Measurements from ENCODE around the gene TMEM72. TPM values are rescaled to one million over a fixed set of nuclear protein-coding genes. Genes with fewer than 3 reads are reported as not detected.

The TMEM72 gene
- total RNA-seq, 1 experiment from 2014 or later: not detected

- Mint-ChIP-seq H3K27me3 (ENCODE audit: insufficient read depth, unreplicated experiment) (no peaks in the 10 kb centered on the region), H3K9me3 (ENCODE audit: unreplicated experiment) (peaks cover 27% of the 10 kb centered on the region), H3K27ac (ENCODE audit: unreplicated experiment) (no peak overlapping the region), H3K4me1 (ENCODE audit: low read depth, unreplicated experiment) (peaks cover 42% of the 10 kb centered on the region), H3K36me3 (ENCODE audit: insufficient read depth, unreplicated experiment) (peaks cover 11% of the 10 kb centered on the region), H3K4me3 (ENCODE audit: unreplicated experiment) (no peak overlapping the region)
- peaks cover 10% of the 10 kb centered on the region; the same call in 1 of the 2 replicates for H3K9me3 ChIP-seq
- ChIA-PET CTCF (interaction anchor here (2.4 kb wide), 1 partner anchor 16 kb away, joined by 7 read pairs; no protein-coding TSS in a partner anchor), POLR2A (no interaction called here)
- H3K27me3 ChIP-seq (replicated peaks; ENCODE audit: control insufficient read depth, insufficient read depth, low read length): no peaks in the 10 kb centered on the region
- H3K4me3 ChIP-seq (ENCODE audit: low read depth, low read length): no peak overlapping the region
- H3K4me1 ChIP-seq: peaks cover 49% of the 10 kb centered on the region
- no peak for DNase-seq
- BruUV-seq (replicated peaks): no TSS peak
- intact Hi-C loops (cut with micrococcal nuclease; ENCODE audit: unreplicated experiment): no loop called here
- TF ChIP-seq, protein P1, sequence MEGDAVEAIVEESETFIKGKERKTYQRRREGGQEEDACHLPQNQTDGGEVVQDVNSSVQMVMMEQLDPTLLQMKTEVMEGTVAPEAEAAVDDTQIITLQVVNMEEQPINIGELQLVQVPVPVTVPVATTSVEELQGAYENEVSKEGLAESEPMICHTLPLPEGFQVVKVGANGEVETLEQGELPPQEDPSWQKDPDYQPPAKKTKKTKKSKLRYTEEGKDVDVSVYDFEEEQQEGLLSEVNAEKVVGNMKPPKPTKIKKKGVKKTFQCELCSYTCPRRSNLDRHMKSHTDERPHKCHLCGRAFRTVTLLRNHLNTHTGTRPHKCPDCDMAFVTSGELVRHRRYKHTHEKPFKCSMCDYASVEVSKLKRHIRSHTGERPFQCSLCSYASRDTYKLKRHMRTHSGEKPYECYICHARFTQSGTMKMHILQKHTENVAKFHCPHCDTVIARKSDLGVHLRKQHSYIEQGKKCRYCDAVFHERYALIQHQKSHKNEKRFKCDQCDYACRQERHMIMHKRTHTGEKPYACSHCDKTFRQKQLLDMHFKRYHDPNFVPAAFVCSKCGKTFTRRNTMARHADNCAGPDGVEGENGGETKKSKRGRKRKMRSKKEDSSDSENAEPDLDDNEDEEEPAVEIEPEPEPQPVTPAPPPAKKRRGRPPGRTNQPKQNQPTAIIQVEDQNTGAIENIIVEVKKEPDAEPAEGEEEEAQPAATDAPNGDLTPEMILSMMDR (IDR thresholded peaks at IDR 0.05; ENCODE audit: insufficient read depth in 1 of 2, low read depth in 1 of 2, low read length in 1 of 2, severe bottlenecking in 1 of 2, unreplicated experiment in 1 of 2): no peak
- H3K36me3 ChIP-seq (ENCODE audit: control insufficient read depth, insufficient read depth, low read length): 0 out of 2 replicates have a peak, but pooled peaks cover 4% of the 10 kb centered on the region
Measured at GRCh38 chr10:44948642-44949041, 37.5 kb downstream of the TMEM72 start.

- no TSS peak for BruUV-seq (replicated peaks)
Measured at GRCh38 chr10:44949127-44949802, 38.1 kb downstream of the TMEM72 start.

DNA sequence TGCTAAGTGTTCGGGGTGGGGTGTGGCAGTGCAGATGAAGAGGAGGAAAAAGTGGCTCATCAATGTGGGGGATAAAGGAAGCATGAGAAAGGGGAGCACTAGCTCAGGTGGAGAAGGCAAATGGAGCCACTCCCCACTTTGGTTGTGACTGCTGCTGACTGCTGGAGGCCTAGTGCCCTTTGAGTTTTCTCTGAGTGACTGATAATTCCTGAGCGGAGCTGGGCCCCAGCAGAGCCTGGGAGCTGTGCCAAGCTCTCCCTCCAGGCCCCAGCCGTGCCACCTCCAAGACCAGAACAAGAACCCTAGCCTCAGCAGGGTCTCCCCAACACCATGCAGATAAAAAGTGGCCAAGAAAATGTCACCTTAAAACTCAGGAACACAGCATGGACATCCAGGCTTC, 38.8 kb downstream of the TMEM72 start:
- Histone ChIP-seq H3K4me3 (ENCODE audit: low read depth, low read length) (no peak overlapping the region), H3K27me3 (replicated peaks; ENCODE audit: control insufficient read depth, insufficient read depth, low read length) (no peaks in the 10 kb centered on the region), H3K4me1 (peaks cover 54% of the 10 kb centered on the region), H3K36me3 (ENCODE audit: control insufficient read depth, insufficient read depth, low read length) (0 out of 2 replicates have a peak, but pooled peaks cover 4% of the 10 kb centered on the region), H3K9me3 (no peaks in the 10 kb centered on the region)
- Mint-ChIP-seq H3K27ac (ENCODE audit: unreplicated experiment) (no peak overlapping the region), H3K27me3 (ENCODE audit: insufficient read depth, unreplicated experiment) (no peaks in the 10 kb centered on the region), H3K4me1 (ENCODE audit: low read depth, unreplicated experiment) (peaks cover 48% of the 10 kb centered on the region), H3K9me3 (ENCODE audit: unreplicated experiment) (peaks cover 14% of the 10 kb centered on the region), H3K4me3 (ENCODE audit: unreplicated experiment) (no peak overlapping the region), H3K36me3 (ENCODE audit: insufficient read depth, unreplicated experiment) (peaks cover 11% of the 10 kb centered on the region)
- ChIA-PET POLR2A (no interaction called here), CTCF (interaction anchor here (1.1 to 2.4 kb wide), 3 partner anchors 14 to 40 kb away, joined by 3 to 7 read pairs (median 3); no protein-coding TSS in a partner anchor)
- TF ChIP-seq, protein P1 (IDR thresholded peaks at IDR 0.05; ENCODE audit: insufficient read depth in 1 of 2, low read depth in 1 of 2, low read length in 1 of 2, severe bottlenecking in 1 of 2, unreplicated experiment in 1 of 2): no peak
- intact Hi-C loops (cut with micrococcal nuclease; ENCODE audit: unreplicated experiment): no loop called here
- no TSS peak for BruUV-seq (replicated peaks)
- no peak for DNase-seq

More at GRCh38 chr10:44949127-44949802, 38.1 kb downstream of the TMEM72 start:
- H3K36me3 ChIP-seq (ENCODE audit: control insufficient read depth, insufficient read depth, low read length): 0 out of 2 replicates have a peak, but pooled peaks cover 4% of the 10 kb centered on the region
- peaks cover 54% of the 10 kb centered on the region for H3K4me1 ChIP-seq
- H3K4me3 ChIP-seq (ENCODE audit: low read depth, low read length): no peak overlapping the region
- POLR2A ChIA-PET: no interaction called here
- Mint-ChIP-seq H3K36me3 (ENCODE audit: insufficient read depth, unreplicated experiment) (peaks cover 11% of the 10 kb centered on the region), H3K4me3 (ENCODE audit: unreplicated experiment) (no peak overlapping the region), H3K9me3 (ENCODE audit: unreplicated experiment) (peaks cover 21% of the 10 kb centered on the region), H3K27me3 (ENCODE audit: insufficient read depth, unreplicated experiment) (no peaks in the 10 kb centered on the region), H3K4me1 (ENCODE audit: low read depth, unreplicated experiment) (peaks cover 43% of the 10 kb centered on the region), H3K27ac (ENCODE audit: unreplicated experiment) (no peak overlapping the region)
- H3K9me3 ChIP-seq: peaks cover 5% of the 10 kb centered on the region; the same call in 1 of the 2 replicates
- TF ChIP-seq, protein P1 (IDR thresholded peaks at IDR 0.05; ENCODE audit: insufficient read depth in 1 of 2, low read depth in 1 of 2, low read length in 1 of 2, severe bottlenecking in 1 of 2, unreplicated experiment in 1 of 2): peak in 1 of 2 experiments; percentile 9
- no peaks in the 10 kb centered on the region for H3K27me3 ChIP-seq (replicated peaks; ENCODE audit: control insufficient read depth, insufficient read depth, low read length)
- no peak for DNase-seq
- CTCF ChIA-PET: interaction anchor here (1.5 to 2.4 kb wide), 2 partner anchors 16 to 41 kb away, joined by 3 to 7 read pairs; no protein-coding TSS in a partner anchor
- intact Hi-C loops (cut with micrococcal nuclease; ENCODE audit: unreplicated experiment): no loop called here
